ENCODE results near the gene SLC35F6.
"Not testable (repeated sequence)": the region's sequence is repeated elsewhere in the genome, so short reads cannot be mapped to it uniquely, and the experiment has no call there.

SLC35F6 gene

GRCh38 chr2:26757873-26758789, 6.0 kb upstream of the SLC35F6 start:
- no peak for DNase-seq (ENCODE audit: low read depth)

GRCh38 chr2:26758790-26759321, 5.2 kb upstream of the SLC35F6 start:
- no peak for DNase-seq (ENCODE audit: low read depth)

GRCh38 chr2:26759845-26760244, 4.2 kb upstream of the SLC35F6 start:
- DNase-seq (ENCODE audit: low read depth) = no peak

GRCh38 chr2:26760991-26761390, 3.1 kb upstream of the SLC35F6 start:
- not testable (repeated sequence) for DNase-seq (ENCODE audit: low read depth)

GRCh38 chr2:26763019-26763418, 1.1 kb upstream of the SLC35F6 start:
- DNase-seq (ENCODE audit: low read depth) = no peak

GRCh38 chr2:26764906-26765305, 822 bp downstream of the SLC35F6 start:
- DNase-seq (ENCODE audit: low read depth) = no peak

GRCh38 chr2:26765475-26766200, 1.6 kb downstream of the SLC35F6 start:
- no peak for DNase-seq (ENCODE audit: low read depth)

GRCh38 chr2:26767129-26767528, 3.0 kb downstream of the SLC35F6 start:
- no peak for DNase-seq (ENCODE audit: low read depth)

GRCh38 chr2:26767894-26768487, 3.9 kb downstream of the SLC35F6 start:
- DNase-seq (ENCODE audit: low read depth) = no peak

- DNase-seq (ENCODE audit: low read depth) = no peak
Measured at GRCh38 chr2:26768759-26769088, 4.6 kb downstream of the SLC35F6 start.

GRCh38 chr2:26769089-26769761, 5.1 kb downstream of the SLC35F6 start:
- DNase-seq (ENCODE audit: low read depth) = no peak

- no peak for DNase-seq (ENCODE audit: low read depth)
Measured at GRCh38 chr2:26770986-26771586, 7.0 kb downstream of the SLC35F6 start.

GRCh38 chr2:26772064-26773001, 8.2 kb downstream of the SLC35F6 start:
- DNase-seq (ENCODE audit: low read depth) = no peak

- DNase-seq (ENCODE audit: low read depth) = no peak
Measured at GRCh38 chr2:26776195-26776800, 12.2 kb downstream of the SLC35F6 start.

GRCh38 chr2:26778098-26778497, 14.0 kb downstream of the SLC35F6 start:
- DNase-seq (ENCODE audit: low read depth) = no peak

- DNase-seq (ENCODE audit: low read depth) = no peak
Measured at GRCh38 chr2:26778507-26778906, 14.4 kb downstream of the SLC35F6 start.

GRCh38 chr2:26780203-26780760, 16.2 kb downstream of the SLC35F6 start:
- no peak for DNase-seq (ENCODE audit: low read depth)

GRCh38 chr2:26782876-26783704, 19.0 kb downstream of the SLC35F6 start:
- DNase-seq (ENCODE audit: low read depth) = no peak

Measured in stimulated activated CD8-positive, alpha-beta memory T cell treated with anti-CD3 and anti-CD28 coated beads, Interleukin-12 subunit alpha, Interleukin-12 subunit beta, amount 100 ng/mL, for 4 hours (primary cell).